Lung (tissue), 12 donors: ENCODE measurements around the gene ANKZF1. TPM values are rescaled to one million over a fixed set of nuclear protein-coding genes. Genes with fewer than 3 reads are reported as not detected.

Experiments
- ATAC-seq: fragments of 200-7000 bp; cut with Tn5 transposase; one replicate; pipeline ENCODE4 v1.9.1; 2020; ENCODE audit warnings: moderate number of reproducible peaks; ENCODE audit not compliant: insufficient read depth, low FRiP score
- DNase-seq, 3 donors: peaks; one replicate each; pipeline ENCODE4 v3.0.0-alpha.2; 2013 to 2017
- H3K27ac ChIP-seq, 2 donors: one replicate each; pipeline ENCODE4 v1.5.1; 2013; ENCODE audit warnings: mild to moderate bottlenecking in 2 of 2, moderate library complexity in 2 of 2, control low read depth in 1 of 2, inconsistent platforms in 1 of 2, low read depth in 1 of 2, low read length in 1 of 2
- H3K27me3 ChIP-seq, 3 donors: one replicate each; pipeline ENCODE4 v1.5.1; 2013; ENCODE audit warnings: low read length in 2 of 3; ENCODE audit not compliant: control insufficient read depth in 3 of 3, insufficient read depth in 3 of 3
- H3K36me3 ChIP-seq, 4 donors: one replicate each; pipeline ENCODE4 v1.5.1; 2013; ENCODE audit warnings: low read length in 4 of 4, mild to moderate bottlenecking in 1 of 4, moderate library complexity in 1 of 4; ENCODE audit not compliant: control insufficient read depth in 4 of 4, insufficient read depth in 4 of 4
- H3K4me1 ChIP-seq, 5 donors: one replicate each; pipeline ENCODE4 v1.5.1; 2013; ENCODE audit warnings: low read length in 5 of 5, mild to moderate bottlenecking in 2 of 5, moderate library complexity in 1 of 5; ENCODE audit not compliant: control insufficient read depth in 5 of 5, insufficient read depth in 5 of 5
- H3K4me3 ChIP-seq: one replicate; pipeline ENCODE4 v1.5.1; 2013; ENCODE audit warnings: mild to moderate bottlenecking, control low read depth, moderate library complexity
- H3K9ac ChIP-seq, 2 donors: one replicate each; pipeline ENCODE4 v1.5.1; 2013; ENCODE audit warnings: low read length in 2 of 2, control low read depth in 1 of 2; ENCODE audit not compliant: insufficient read depth in 1 of 2
- H3K9me3 ChIP-seq, 4 donors: one replicate each; pipeline ENCODE4 v1.5.1; 2013; ENCODE audit warnings: low read length in 3 of 4, mild to moderate bottlenecking in 1 of 4, moderate library complexity in 1 of 4; ENCODE audit not compliant: control insufficient read depth in 4 of 4, insufficient read depth in 3 of 4
- WGBS, 2 donors: extraction: QIAGEN DNeasy Blood & Tissue Kit; methylation state at CpG; one replicate each; pipeline ENCODE4 v1.1.7; 2013; 5-methylcytosine and 5-hydroxymethylcytosine counted together
- polyA plus RNA-seq, 2 donors: library from polyadenylated mRNA; stranded (reverse); fragments of 200-250 nt; gene quantifications; one replicate each; pipeline ENCODE4 v1.2.1, GENCODE V29; 2013
- total RNA-seq, 2 donors: library from RNA; depleted of rRNA in 1 of 2; stranded (reverse); fragments of >200 nt in 1 of 2; gene quantifications; one replicate each; pipeline ENCODE4 v1.2.1, GENCODE V29; 2014 to 2021
- TF ChIP-seq, protein P1 (sequence below): IDR thresholded peaks from 2 replicates; pipeline ENCODE4 v1.5.1; 2012; ENCODE audit warnings: mild to moderate bottlenecking; ENCODE audit errors: control extremely low read depth, extremely low read depth
- donor health status: control.
- donor health status: control.
- donor health status: Bipolar disorder and iron deficiency.
- donor health status: healthy.
- donor health status: DM: yes; HTN: yes; CAD: no.

ANKZF1 gene
- total and polyA plus RNA-seq, 4 donors, result 22.3 to 101 (median 34.2) TPM

DNA sequence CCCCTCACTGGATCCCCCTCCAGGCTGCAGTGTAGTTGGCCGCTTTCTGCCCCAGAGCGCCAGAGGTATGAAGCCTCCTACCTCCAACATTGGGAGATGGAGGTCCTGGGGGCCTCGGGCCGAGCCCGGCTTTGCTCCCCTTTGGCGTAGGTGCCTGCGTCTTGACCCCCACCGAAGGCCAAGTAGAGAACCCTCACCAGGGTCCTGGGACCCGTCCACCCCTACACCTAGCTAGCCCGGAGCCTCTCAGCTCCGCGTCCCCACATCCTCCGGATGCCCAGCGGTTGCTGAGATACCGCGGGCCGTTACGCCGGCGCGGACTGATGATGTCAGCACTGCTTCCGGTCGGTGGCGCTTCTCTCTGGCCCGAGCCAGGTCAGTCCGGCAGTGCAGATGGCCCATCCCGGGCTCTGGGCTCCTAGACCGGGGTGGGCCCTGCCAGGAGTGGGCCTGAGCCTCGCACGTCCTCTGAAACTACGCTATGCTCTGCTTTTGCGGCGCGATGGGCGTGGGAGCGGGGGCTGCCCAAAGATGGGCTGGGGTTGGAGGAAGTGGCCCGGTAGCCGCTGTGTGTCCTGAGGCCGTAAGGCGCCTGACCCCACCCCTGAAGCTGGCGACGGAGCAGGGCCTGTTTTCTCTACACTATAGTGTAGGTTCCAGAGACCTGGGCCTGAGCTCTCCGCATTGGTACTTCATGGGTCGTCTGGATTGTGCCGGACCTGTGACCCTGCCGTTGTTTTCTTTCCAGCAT is 15.7 kb downstream of the ANKZF1 start, which contains the start of the genes GLB1L and STK16:
GLB1L (minus strand) TSS at position 297 of the 751 bp plus-strand sequence. CDS start 1,871 bp downstream, outside the sequence.
STK16 (plus strand) TSS at position 332 of the 751 bp plus-strand sequence. CDS start 521 bp downstream, outside the sequence.
- peak; percentile 96 to 97 (median 96) for DNase-seq
- H3K4me3 ChIP-seq, result peak within 1 kb of the TSS; percentile 97
- H3K27me3 ChIP-seq, result no peaks in the 10 kb centered on the region
- TF ChIP-seq, protein P1, sequence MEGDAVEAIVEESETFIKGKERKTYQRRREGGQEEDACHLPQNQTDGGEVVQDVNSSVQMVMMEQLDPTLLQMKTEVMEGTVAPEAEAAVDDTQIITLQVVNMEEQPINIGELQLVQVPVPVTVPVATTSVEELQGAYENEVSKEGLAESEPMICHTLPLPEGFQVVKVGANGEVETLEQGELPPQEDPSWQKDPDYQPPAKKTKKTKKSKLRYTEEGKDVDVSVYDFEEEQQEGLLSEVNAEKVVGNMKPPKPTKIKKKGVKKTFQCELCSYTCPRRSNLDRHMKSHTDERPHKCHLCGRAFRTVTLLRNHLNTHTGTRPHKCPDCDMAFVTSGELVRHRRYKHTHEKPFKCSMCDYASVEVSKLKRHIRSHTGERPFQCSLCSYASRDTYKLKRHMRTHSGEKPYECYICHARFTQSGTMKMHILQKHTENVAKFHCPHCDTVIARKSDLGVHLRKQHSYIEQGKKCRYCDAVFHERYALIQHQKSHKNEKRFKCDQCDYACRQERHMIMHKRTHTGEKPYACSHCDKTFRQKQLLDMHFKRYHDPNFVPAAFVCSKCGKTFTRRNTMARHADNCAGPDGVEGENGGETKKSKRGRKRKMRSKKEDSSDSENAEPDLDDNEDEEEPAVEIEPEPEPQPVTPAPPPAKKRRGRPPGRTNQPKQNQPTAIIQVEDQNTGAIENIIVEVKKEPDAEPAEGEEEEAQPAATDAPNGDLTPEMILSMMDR, result no peak
- H3K9ac ChIP-seq, result peak within 1 kb of the TSS; percentile 89 to 98
- peak within 1 kb of the TSS; percentile 92 to 99 for H3K27ac ChIP-seq
- peaks cover 0 to 15% (median 8%) of the 10 kb centered on the region in 4 donors for H3K36me3 ChIP-seq
- peaks cover 0 to 38% (median 28%) of the 10 kb centered on the region in 5 donors for H3K4me1 ChIP-seq
- peak; percentile 91 for ATAC-seq
- WGBS, 2 donors, result 0 to 1% methylated on average over 46 of the region's 46 CpGs
- no peaks in the 10 kb centered on the region for H3K9me3 ChIP-seq

DNA sequence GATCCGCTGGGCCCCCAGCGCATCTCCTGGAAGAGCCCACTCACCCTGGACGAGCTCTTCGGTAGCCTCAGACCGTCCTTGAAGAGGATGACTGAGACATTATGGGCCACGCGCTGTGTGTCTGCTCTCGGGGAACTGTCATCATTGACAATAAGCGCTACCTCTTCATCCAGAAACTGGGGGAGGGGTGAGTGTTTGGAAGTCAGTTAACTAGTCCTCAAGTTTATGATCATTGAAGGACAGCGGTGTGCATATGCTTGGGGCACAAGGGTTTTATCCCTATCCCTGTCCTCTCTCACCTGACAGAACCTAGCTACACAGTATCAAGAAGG is 16.3 kb downstream of the ANKZF1 start:
- H3K9ac ChIP-seq, result peak overlapping the region; percentile 89 to 98
- peaks cover 0 to 42% (median 33%) of the 10 kb centered on the region in 5 donors for H3K4me1 ChIP-seq
- peaks cover 0 to 15% (median 10%) of the 10 kb centered on the region in 4 donors for H3K36me3 ChIP-seq
- H3K27me3 ChIP-seq, result no peaks in the 10 kb centered on the region
- 14 to 18% methylated on average over 10 of the region's 10 CpGs for WGBS, 2 donors
- peak overlapping the region; percentile 97 for H3K4me3 ChIP-seq
- TF ChIP-seq, protein P1, result no peak
- H3K27ac ChIP-seq, result peak overlapping the region; percentile 92 to 99
- no peak for ATAC-seq
- no peak for DNase-seq
- H3K9me3 ChIP-seq, result no peaks in the 10 kb centered on the region

DNA sequence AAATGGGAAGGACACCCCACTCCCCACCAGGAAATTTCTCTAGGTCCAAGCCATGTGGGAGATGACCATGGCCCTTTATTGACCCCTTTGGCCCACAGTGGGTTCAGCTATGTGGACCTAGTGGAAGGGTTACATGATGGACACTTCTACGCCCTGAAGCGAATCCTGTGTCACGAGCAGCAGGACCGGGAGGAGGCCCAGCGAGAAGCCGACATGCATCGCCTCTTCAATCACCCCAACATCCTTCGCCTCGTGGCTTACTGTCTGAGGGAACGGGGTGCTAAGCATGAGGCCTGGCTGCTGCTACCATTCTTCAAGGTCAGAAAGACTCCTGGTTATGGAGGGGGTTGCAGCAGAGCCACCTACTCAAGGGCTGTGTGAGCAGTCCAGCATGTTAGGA is 17.0 kb downstream of the ANKZF1 start:
- TF ChIP-seq, protein P1, result no peak
- H3K9ac ChIP-seq, result no peak overlapping the region
- no peak for DNase-seq
- WGBS, 2 donors, result 95% methylated on average over 10 of the region's 10 CpGs
- peaks cover 0 to 15% (median 11%) of the 10 kb centered on the region in 4 donors for H3K36me3 ChIP-seq
- no peak overlapping the region for H3K27ac ChIP-seq
- peaks cover 0 to 42% (median 33%) of the 10 kb centered on the region in 5 donors for H3K4me1 ChIP-seq
- H3K4me3 ChIP-seq, result no peak overlapping the region
- no peaks in the 10 kb centered on the region for H3K9me3 ChIP-seq
- no peaks in the 10 kb centered on the region for H3K27me3 ChIP-seq
- ATAC-seq, result no peak
